ENCODE data around the gene CCDC51. TPM values are rescaled to one million over a fixed set of nuclear protein-coding genes. Genes with fewer than 3 reads are reported as not detected.

The CCDC51 gene
- total RNA-seq, 1 donor from 2014 or later, result 11.4 TPM

DNA sequence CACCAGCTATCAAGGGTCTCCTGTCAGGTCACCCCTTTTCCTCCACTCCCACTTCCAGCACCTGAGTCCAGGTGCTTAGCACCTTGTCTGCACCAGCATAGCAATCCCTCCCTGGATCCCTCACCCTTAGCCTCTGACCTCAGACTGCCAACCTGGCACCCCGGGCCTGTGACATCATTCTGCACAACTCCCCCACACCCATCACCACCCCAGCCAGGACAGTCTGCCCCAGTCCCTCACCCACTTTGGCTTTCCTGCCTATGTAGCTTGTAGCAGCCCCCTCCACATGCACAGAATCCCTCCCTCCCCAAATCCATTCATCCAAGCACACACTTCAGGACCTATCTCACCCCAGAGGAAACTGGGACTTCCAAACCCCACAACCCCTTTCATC lies 9.2 kb downstream of the CCDC51 start:
- ATAC-seq (no peak), DNase-seq (peak; percentile 48)
- intact Hi-C loops (cut with DNase I), result no loop called here
- H3K36me3 ChIP-seq, result peaks cover 14% of the 10 kb centered on the region
- no peaks in the 10 kb centered on the region for H3K27me3 ChIP-seq
- TF ChIP-seq, protein P1, sequence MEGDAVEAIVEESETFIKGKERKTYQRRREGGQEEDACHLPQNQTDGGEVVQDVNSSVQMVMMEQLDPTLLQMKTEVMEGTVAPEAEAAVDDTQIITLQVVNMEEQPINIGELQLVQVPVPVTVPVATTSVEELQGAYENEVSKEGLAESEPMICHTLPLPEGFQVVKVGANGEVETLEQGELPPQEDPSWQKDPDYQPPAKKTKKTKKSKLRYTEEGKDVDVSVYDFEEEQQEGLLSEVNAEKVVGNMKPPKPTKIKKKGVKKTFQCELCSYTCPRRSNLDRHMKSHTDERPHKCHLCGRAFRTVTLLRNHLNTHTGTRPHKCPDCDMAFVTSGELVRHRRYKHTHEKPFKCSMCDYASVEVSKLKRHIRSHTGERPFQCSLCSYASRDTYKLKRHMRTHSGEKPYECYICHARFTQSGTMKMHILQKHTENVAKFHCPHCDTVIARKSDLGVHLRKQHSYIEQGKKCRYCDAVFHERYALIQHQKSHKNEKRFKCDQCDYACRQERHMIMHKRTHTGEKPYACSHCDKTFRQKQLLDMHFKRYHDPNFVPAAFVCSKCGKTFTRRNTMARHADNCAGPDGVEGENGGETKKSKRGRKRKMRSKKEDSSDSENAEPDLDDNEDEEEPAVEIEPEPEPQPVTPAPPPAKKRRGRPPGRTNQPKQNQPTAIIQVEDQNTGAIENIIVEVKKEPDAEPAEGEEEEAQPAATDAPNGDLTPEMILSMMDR (IDR thresholded peaks at IDR 0.05), result no peak
- H3K27ac ChIP-seq, result peak overlapping the region; percentile 89
- no peaks in the 10 kb centered on the region for H3K9me3 ChIP-seq
- no peak overlapping the region for H3K4me3 ChIP-seq
- H3K4me1 ChIP-seq, result peaks cover 47% of the 10 kb centered on the region

DNA sequence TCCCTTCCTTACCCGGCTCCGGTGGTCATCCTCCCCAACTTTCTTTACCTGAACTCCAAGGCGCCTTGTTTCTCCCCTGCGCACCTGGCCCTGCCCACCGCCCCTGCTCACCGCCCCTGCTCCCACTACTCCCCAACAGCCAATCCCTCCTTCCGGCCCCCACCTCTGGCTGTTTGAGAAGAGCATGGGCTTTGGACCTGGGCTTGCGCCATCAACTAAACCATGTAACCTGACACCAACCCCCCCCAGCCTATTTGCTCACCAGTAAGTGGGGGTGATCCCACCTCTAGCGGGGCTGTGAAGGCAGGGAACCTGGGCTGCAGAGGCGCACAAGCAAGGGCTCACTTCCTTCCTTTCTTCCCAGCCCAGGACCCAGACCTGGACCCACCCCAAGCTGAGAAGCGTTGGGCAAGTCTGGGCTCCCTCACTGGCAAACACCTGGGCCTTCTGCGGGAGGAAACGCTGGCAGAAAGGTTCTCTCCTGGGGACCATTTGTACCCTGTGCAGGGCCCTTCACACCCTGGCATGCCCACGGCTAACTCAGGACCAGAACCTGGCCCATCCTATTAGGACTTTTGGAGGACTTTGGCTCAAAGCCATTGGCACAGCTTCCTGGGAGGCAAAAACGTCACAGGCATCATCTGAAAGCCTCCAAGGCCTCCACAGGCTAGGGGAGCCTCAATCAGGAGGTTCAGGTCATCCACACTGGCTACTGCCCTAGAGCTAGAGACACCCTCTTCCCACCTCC lies 9.8 kb downstream of the CCDC51 start, which contains the start of gene PLXNB1:
Gene PLXNB1, minus strand, starts transcription at position 127 of the 748 bp plus-strand sequence. CDS start 5,475 bp downstream, outside the sequence.
- ATAC-seq, result peak; percentile 59
- TF ChIP-seq, protein P1 (IDR thresholded peaks at IDR 0.05), result no peak
- Histone ChIP-seq H3K36me3 (peaks cover 14% of the 10 kb centered on the region), H3K9me3 (no peaks in the 10 kb centered on the region), H3K27me3 (no peaks in the 10 kb centered on the region), H3K4me3 (peak within 1 kb of the TSS; percentile 78), H3K4me1 (peaks cover 53% of the 10 kb centered on the region), H3K27ac (peak within 1 kb of the TSS; percentile 89)
- intact Hi-C loops (cut with DNase I), result no loop called here
- peak; percentile 88 for DNase-seq

DNA sequence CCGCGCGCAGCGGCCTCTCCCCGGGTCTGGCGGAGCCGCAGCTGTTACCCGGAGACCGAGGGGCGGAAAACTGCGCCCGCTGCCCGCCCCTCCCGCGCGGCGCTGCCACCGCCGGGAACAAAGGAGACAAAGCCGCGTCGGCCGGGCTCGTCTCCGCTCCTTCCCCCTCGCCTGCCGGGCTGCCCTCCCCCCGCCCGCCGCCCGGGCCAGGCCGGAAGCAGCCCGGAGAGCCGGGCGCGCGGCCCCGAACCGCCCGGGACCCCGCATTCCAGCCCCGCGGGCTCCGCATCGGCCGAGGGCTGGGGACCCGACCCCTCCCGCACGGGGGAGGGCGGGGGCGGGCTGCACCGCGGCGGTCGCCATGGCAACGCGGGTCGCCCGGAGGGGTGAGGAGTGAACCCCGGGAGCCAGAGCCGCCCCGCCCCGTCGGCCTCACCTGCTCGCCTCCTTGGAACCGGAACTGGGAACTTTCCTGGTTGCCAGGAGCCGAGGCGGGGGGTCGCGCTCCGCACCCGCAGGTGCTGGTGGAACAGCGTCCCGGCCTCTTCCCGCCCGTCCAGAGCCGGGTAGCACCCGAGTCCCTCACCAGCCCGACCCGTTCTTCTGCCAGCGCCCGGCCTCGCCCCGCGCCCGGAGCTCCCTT lies 10.5 kb downstream of the CCDC51 start:
- no peaks in the 10 kb centered on the region for H3K9me3 ChIP-seq
- H3K27ac ChIP-seq, result peak overlapping the region; percentile 89
- peaks cover 51% of the 10 kb centered on the region for H3K4me1 ChIP-seq
- peaks cover 14% of the 10 kb centered on the region for H3K36me3 ChIP-seq
- intact Hi-C loops (cut with DNase I), result no loop called here
- peak overlapping the region; percentile 78 for H3K4me3 ChIP-seq
- TF ChIP-seq, protein P1 (IDR thresholded peaks at IDR 0.05), result no peak
- no peaks in the 10 kb centered on the region for H3K27me3 ChIP-seq
- ATAC-seq (peak; percentile 61), DNase-seq (peak; percentile 93)

DNA sequence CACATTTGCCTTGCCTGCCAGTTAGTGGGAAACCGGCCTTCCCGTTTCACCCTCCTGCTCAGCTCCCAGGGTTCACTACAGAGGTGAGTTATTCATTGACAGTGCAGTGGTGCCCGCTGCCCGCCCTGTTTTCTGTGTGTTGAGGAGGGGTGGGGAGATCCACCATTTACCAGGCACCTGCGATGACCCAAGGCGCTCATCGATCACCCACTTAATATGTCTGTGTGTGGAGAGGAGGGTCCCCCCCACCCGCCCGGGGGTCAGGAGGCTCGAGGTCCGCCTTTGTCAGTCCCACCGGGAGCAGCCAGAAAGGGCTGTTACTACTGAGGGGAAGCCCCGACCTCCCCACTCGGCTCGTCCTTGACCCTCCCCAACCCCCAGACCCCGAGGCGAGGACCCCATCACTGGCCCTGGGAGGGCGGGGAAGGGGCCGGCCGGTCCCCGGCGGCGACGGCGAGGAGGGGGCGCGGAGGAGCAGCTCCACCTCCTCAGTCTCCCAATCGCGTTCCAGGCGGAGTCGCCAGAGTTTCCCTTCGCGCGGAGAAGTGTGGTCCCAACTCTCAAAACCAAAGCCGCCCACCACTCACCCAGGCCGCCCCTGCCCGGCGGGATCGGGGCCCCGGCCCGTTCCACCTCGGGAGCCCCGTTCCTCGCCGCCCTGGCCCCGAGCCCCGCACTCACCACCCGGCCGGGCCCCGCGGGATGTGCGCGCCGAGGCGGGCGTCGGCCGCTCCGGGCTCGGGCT lies 11.2 kb downstream of the CCDC51 start:
- Histone ChIP-seq H3K4me3 (peak overlapping the region; percentile 78), H3K36me3 (peaks cover 14% of the 10 kb centered on the region), H3K27ac (peak overlapping the region; percentile 89), H3K4me1 (peaks cover 48% of the 10 kb centered on the region), H3K9me3 (no peaks in the 10 kb centered on the region), H3K27me3 (no peaks in the 10 kb centered on the region)
- intact Hi-C loops (cut with DNase I), result no loop called here
- DNase-seq, result peak; percentile 76
- TF ChIP-seq, protein P1 (IDR thresholded peaks at IDR 0.05), result no peak
- ATAC-seq, result peak; percentile 37

DNA sequence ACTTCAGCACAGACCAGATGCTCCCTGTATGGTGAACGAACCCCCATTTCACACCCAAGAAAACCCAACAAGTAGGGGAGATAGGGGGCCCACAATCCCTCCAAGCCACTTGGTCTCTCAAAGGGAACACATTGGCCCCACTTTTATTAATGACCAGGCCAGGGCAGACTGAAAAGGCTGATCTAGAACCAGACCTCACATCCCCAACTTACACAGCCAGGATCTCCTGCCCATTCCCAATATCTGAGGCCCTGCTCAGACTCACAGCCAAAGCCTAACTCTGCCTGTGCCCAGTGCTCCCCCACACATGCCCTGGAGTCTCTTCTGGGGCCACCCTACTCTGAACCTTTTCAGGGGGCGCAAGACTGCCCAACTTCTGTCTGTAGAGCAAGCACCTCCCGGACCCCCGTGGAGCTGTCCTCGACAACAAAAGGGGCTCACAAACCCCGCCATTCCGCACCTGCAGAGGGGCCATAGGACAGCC lies 11.8 kb downstream of the CCDC51 start:
- Histone ChIP-seq H3K27ac (peak overlapping the region; percentile 89), H3K4me1 (peaks cover 54% of the 10 kb centered on the region), H3K4me3 (peak overlapping the region; percentile 78), H3K9me3 (no peaks in the 10 kb centered on the region), H3K27me3 (no peaks in the 10 kb centered on the region), H3K36me3 (peaks cover 14% of the 10 kb centered on the region)
- no peak for ATAC-seq
- TF ChIP-seq, protein P1 (IDR thresholded peaks at IDR 0.05), result no peak
- DNase-seq, result no peak
- intact Hi-C loops (cut with DNase I), result no loop called here
